ENCODE results near the gene GALNT4.

- TF ChIP-seq CTCF (IDR thresholded peaks at IDR 0.05) (peak; percentile 72 to 83 (median 72)), POLR2A (IDR thresholded peaks at IDR 0.05) (no peak)
Observed at GRCh38 chr12:89529738-89530137, 5.1 kb upstream of the GALNT4 start.

All from right lobe of liver (tissue), 4 donors.